Measurements from ENCODE around the gene HERC2.
"Not testable (repeated sequence)": the region's sequence is repeated elsewhere in the genome, so short reads cannot be mapped to it uniquely, and the experiment has no call there.

HERC2 gene

GRCh38 chr15:28192772-28193171, 129.2 kb downstream of the HERC2 start:
- H3K36me3 ChIP-seq (ENCODE audit: insufficient read depth, low read length): peaks cover 7% of the 10 kb centered on the region; the same call in 1 of the 2 replicates
- H3K4me1 ChIP-seq (ENCODE audit: insufficient read depth, low read length): no peaks in the 10 kb centered on the region
- H3K9ac ChIP-seq (ENCODE audit: low read depth, low read length): no peak overlapping the region
- H3K9me3 ChIP-seq (ENCODE audit: control insufficient read depth, insufficient read depth, low read length): no peaks in the 10 kb centered on the region

GRCh38 chr15:28191832-28192231, 130.1 kb downstream of the HERC2 start:
- Histone ChIP-seq H3K9ac (ENCODE audit: low read depth, low read length) (no peak overlapping the region), H3K4me1 (ENCODE audit: insufficient read depth, low read length) (no peaks in the 10 kb centered on the region), H3K9me3 (ENCODE audit: control insufficient read depth, insufficient read depth, low read length) (no peaks in the 10 kb centered on the region), H3K36me3 (ENCODE audit: insufficient read depth, low read length) (peaks cover 11% of the 10 kb centered on the region; the same call in 1 of the 2 replicates)

GRCh38 chr15:28190391-28191174, 131.4 kb downstream of the HERC2 start:
- H3K4me1 ChIP-seq (ENCODE audit: insufficient read depth, low read length): no peaks in the 10 kb centered on the region
- H3K36me3 ChIP-seq (ENCODE audit: insufficient read depth, low read length): peaks cover 11% of the 10 kb centered on the region; the same call in 1 of the 2 replicates
- H3K9me3 ChIP-seq (ENCODE audit: control insufficient read depth, insufficient read depth, low read length): no peaks in the 10 kb centered on the region
- no peak overlapping the region for H3K9ac ChIP-seq (ENCODE audit: low read depth, low read length)

GRCh38 chr15:28185148-28185895, 136.7 kb downstream of the HERC2 start:
- no peak overlapping the region for H3K9ac ChIP-seq (ENCODE audit: low read depth, low read length)
- H3K4me1 ChIP-seq (ENCODE audit: insufficient read depth, low read length): no peaks in the 10 kb centered on the region
- peaks cover 8% of the 10 kb centered on the region for H3K36me3 ChIP-seq (ENCODE audit: insufficient read depth, low read length)
- H3K9me3 ChIP-seq (ENCODE audit: control insufficient read depth, insufficient read depth, low read length): no peaks in the 10 kb centered on the region

- H3K9me3 ChIP-seq (ENCODE audit: control insufficient read depth, insufficient read depth, low read length): no peaks in the 10 kb centered on the region
- H3K4me1 ChIP-seq (ENCODE audit: insufficient read depth, low read length): no peaks in the 10 kb centered on the region
- H3K9ac ChIP-seq (ENCODE audit: low read depth, low read length): no peak overlapping the region
- peaks cover 8% of the 10 kb centered on the region for H3K36me3 ChIP-seq (ENCODE audit: insufficient read depth, low read length)
These were observed 137.8 kb downstream of the HERC2 start for GRCh38 chr15:28184166-28184565.

- H3K9me3 ChIP-seq (ENCODE audit: control insufficient read depth, insufficient read depth, low read length): no peaks in the 10 kb centered on the region
- H3K36me3 ChIP-seq (ENCODE audit: insufficient read depth, low read length): peaks cover 6% of the 10 kb centered on the region; the same call in 1 of the 2 replicates
- H3K4me1 ChIP-seq (ENCODE audit: insufficient read depth, low read length): no peaks in the 10 kb centered on the region
- H3K9ac ChIP-seq (ENCODE audit: low read depth, low read length): no peak overlapping the region
These were observed 139.2 kb downstream of the HERC2 start for GRCh38 chr15:28182731-28183130.

- Histone ChIP-seq H3K4me1 (ENCODE audit: insufficient read depth, low read length) (no peaks in the 10 kb centered on the region), H3K9ac (ENCODE audit: low read depth, low read length) (no peak overlapping the region), H3K36me3 (ENCODE audit: insufficient read depth, low read length) (peaks cover 6% of the 10 kb centered on the region), H3K9me3 (ENCODE audit: control insufficient read depth, insufficient read depth, low read length) (no peaks in the 10 kb centered on the region)
These were observed 139.8 kb downstream of the HERC2 start for GRCh38 chr15:28182216-28182615.

GRCh38 chr15:28181366-28181765, 140.6 kb downstream of the HERC2 start:
- Histone ChIP-seq H3K36me3 (ENCODE audit: insufficient read depth, low read length) (peaks cover 6% of the 10 kb centered on the region), H3K9me3 (ENCODE audit: control insufficient read depth, insufficient read depth, low read length) (no peaks in the 10 kb centered on the region), H3K4me1 (ENCODE audit: insufficient read depth, low read length) (no peaks in the 10 kb centered on the region), H3K9ac (ENCODE audit: low read depth, low read length) (no peak overlapping the region)

- Histone ChIP-seq H3K4me1 (ENCODE audit: insufficient read depth, low read length) (no peaks in the 10 kb centered on the region), H3K36me3 (ENCODE audit: insufficient read depth, low read length) (peaks cover 6% of the 10 kb centered on the region), H3K9me3 (ENCODE audit: control insufficient read depth, insufficient read depth, low read length) (no peaks in the 10 kb centered on the region), H3K9ac (ENCODE audit: low read depth, low read length) (no peak overlapping the region)
These were observed 142.7 kb downstream of the HERC2 start for GRCh38 chr15:28179270-28179669.

GRCh38 chr15:28178727-28179126, 143.3 kb downstream of the HERC2 start:
- no peak overlapping the region for H3K9ac ChIP-seq (ENCODE audit: low read depth, low read length)
- H3K4me1 ChIP-seq (ENCODE audit: insufficient read depth, low read length): no peaks in the 10 kb centered on the region
- no peaks in the 10 kb centered on the region for H3K9me3 ChIP-seq (ENCODE audit: control insufficient read depth, insufficient read depth, low read length)
- peaks cover 6% of the 10 kb centered on the region for H3K36me3 ChIP-seq (ENCODE audit: insufficient read depth, low read length)

- H3K9me3 ChIP-seq (ENCODE audit: control insufficient read depth, insufficient read depth, low read length): no peaks in the 10 kb centered on the region
- no peaks in the 10 kb centered on the region for H3K4me1 ChIP-seq (ENCODE audit: insufficient read depth, low read length)
- no peak overlapping the region for H3K9ac ChIP-seq (ENCODE audit: low read depth, low read length)
- H3K36me3 ChIP-seq (ENCODE audit: insufficient read depth, low read length): peaks cover 6% of the 10 kb centered on the region
These were observed 143.7 kb downstream of the HERC2 start for GRCh38 chr15:28178290-28178689.

GRCh38 chr15:28169366-28169765, 152.6 kb downstream of the HERC2 start:
- no peaks in the 10 kb centered on the region for H3K4me1 ChIP-seq (ENCODE audit: insufficient read depth, low read length)
- no peaks in the 10 kb centered on the region for H3K9me3 ChIP-seq (ENCODE audit: control insufficient read depth, insufficient read depth, low read length)
- H3K9ac ChIP-seq (ENCODE audit: low read depth, low read length): no peak overlapping the region
- H3K36me3 ChIP-seq (ENCODE audit: insufficient read depth, low read length): peaks cover 14% of the 10 kb centered on the region

GRCh38 chr15:28168405-28169121, 153.4 kb downstream of the HERC2 start:
- peaks cover 14% of the 10 kb centered on the region for H3K36me3 ChIP-seq (ENCODE audit: insufficient read depth, low read length)
- H3K4me1 ChIP-seq (ENCODE audit: insufficient read depth, low read length); H3K9ac ChIP-seq (ENCODE audit: low read depth, low read length); H3K9me3 ChIP-seq (ENCODE audit: control insufficient read depth, insufficient read depth, low read length): not testable (repeated sequence)

GRCh38 chr15:28167042-28167441, 154.9 kb downstream of the HERC2 start:
- Histone ChIP-seq H3K9me3 (ENCODE audit: control insufficient read depth, insufficient read depth, low read length) (no peaks in the 10 kb centered on the region), H3K4me1 (ENCODE audit: insufficient read depth, low read length) (no peaks in the 10 kb centered on the region), H3K9ac (ENCODE audit: low read depth, low read length) (no peak overlapping the region), H3K36me3 (ENCODE audit: insufficient read depth, low read length) (peaks cover 19% of the 10 kb centered on the region)
